Measurements from ENCODE around the gene RAPH1.
"Not testable (repeated sequence)": the region's sequence is repeated elsewhere in the genome, so short reads cannot be mapped to it uniquely, and the experiment has no call there.

Gene RAPH1

DNA sequence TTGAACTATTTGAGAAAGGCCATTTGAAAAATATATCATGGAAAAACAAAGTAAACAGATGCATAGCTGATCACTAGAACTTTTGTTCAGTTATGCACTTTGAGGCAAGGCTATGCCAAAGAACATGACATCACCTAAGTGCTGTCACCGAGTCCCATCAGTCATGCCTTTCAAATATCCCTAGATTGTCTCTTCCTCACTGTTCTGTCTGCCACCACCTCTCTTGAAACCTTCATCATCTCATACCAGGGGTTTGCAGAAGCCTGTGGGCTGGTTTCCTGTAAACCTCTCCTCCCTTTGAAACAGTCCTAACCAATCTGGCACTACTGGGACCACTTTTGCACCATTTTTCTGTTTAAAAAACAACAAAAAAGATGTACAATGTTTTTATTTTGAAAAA lies 12.3 kb upstream of the RAPH1 start:
- no peak for DNase-seq (ENCODE audit: extremely low read depth, low read depth)
- no peak for TF ChIP-seq CTCF (IDR thresholded peaks at IDR 0.05; ENCODE audit: low read depth, low read length)

GRCh38 chr2:203544402-203544801 lies 9.3 kb upstream of the RAPH1 start:
- DNase-seq (ENCODE audit: extremely low read depth, low read depth), result no peak
- TF ChIP-seq CTCF (IDR thresholded peaks at IDR 0.05; ENCODE audit: low read depth, low read length), result no peak

- no peak for TF ChIP-seq CTCF (IDR thresholded peaks at IDR 0.05; ENCODE audit: low read depth, low read length)
- no peak for DNase-seq (ENCODE audit: extremely low read depth, low read depth)
These were observed 8.8 kb upstream of the RAPH1 start for GRCh38 chr2:203543898-203544328.

DNA sequence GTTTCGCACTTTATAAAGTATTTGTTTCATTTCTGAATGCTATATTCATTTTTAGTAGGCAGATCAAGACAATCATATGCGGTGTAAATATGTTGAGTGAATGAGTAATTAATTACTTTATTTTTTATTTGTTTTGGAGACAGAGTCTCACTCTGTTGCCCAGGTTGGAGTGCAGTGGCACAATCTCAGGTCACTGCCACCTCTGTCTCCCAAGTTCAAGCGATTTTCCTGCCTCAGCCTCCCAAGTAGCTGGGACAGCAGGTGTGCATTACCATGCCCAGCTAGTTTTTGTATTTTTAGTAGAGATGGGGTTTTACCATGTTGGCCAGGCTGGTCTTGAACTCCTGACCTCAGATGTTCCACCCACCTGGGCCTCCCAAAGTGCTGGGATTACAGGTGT lies 5.5 kb upstream of the RAPH1 start:
- not testable (repeated sequence) for DNase-seq (ENCODE audit: extremely low read depth, low read depth)

GRCh38 chr2:203538237-203538636 lies 3.1 kb upstream of the RAPH1 start:
- DNase-seq (ENCODE audit: extremely low read depth, low read depth), result not testable (repeated sequence)

DNA sequence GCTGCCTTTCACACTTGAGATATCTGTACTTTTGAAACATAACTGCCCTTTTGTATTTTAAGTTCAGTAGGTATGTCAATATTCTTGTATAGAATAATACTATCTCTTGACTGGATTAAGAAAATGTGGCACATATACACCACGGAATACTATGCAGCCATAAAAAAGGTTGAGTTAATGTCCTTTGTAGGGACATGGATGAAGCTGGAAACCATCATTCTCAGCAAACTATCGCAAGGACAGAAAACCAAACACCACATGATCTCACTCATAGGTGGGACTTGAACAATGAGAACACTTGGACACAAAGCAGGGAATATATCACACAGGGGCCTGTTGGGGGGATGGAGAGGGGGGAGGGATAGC lies 1.5 kb upstream of the RAPH1 start:
- DNase-seq (ENCODE audit: extremely low read depth, low read depth), result not testable (repeated sequence)

DNA sequence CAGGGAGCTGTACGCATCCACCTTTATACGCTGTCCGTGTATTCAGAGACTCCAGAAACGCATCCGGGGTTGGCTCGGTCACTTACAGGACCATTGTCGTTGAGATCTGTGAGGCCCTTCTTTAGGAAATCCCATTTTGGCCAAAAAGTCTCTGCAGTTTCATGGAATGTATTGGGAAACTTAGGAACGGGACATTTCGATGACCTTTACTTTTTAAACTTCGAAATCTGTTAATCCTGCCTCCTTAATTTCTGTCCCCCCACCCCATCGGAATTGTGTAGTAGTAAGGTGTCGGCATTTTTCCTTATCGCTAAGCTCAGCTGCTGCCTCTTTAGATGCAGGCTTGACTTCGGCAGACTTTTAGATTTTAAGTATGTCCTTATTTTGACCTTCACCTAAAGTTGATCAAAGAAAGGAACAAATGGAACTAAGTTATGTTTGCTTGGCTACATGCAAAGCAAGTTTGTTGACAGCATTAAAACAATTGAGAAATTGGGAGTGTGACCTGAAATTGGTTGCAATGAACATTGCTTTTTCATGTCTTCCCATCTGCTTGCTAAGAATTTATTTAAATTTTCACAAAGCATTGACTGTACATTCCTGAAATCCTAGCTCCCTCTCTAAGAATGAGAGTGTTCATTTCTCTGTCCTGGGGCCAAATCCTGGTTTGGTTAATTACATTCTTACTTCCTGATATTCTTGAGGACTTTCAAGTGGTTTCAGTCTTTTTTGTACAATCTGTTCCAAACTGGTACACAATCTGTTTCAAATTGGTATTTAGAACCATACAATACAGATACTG lies 884 bp upstream of the RAPH1 start:
- no peak for DNase-seq (ENCODE audit: extremely low read depth, low read depth)
- TF ChIP-seq CTCF (IDR thresholded peaks at IDR 0.05; ENCODE audit: low read depth, low read length), result no peak

DNA sequence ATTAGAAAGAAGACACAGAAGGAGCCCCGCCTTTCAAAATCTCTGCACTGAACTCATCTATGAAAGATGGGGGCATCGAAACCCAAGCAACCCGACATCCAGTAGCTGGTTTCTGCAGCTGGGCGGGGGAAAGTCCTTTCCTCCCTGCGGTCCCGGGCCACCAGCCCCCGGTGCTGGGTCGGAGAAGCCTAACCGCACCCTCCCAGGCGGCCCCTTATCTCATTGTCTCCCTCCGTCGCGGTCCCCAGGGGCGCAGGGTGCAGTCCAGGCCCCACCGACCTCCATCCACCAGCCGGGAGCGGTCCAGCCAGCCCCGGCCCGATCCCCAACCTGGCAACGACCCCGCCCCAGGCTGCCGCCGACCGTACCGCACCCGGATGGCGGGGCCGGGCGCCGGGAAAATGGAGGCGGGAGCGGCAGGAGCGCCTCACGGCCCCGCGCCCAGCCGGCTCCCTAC lies 452 bp downstream of the RAPH1 start:
- DNase-seq (ENCODE audit: extremely low read depth, low read depth), result no peak
- no peak for TF ChIP-seq CTCF (IDR thresholded peaks at IDR 0.05; ENCODE audit: low read depth, low read length)

All from AG09319 (cell line).